GM19455 (cell line): ENCODE results near the gene HYDIN.
"Not testable (repeated sequence)": the region's sequence is repeated elsewhere in the genome, so short reads cannot be mapped to it uniquely, and the experiment has no call there.

Experiments
- ATAC-seq: cut with Tn5 transposase; IDR thresholded peaks from one replicate; pipeline ENCODE4 v1.9.1; 2021; ENCODE audit not compliant: unreplicated experiment

HYDIN gene

GRCh38 chr16:71226229-71227141, 4.0 kb downstream of the HYDIN start:
- no peak for ATAC-seq

- ATAC-seq, result no peak
Measured at GRCh38 chr16:71225145-71225544, 5.4 kb downstream of the HYDIN start.

- no peak for ATAC-seq
Measured at GRCh38 chr16:71218306-71218963, 12.1 kb downstream of the HYDIN start.

GRCh38 chr16:71217506-71217905, 13.0 kb downstream of the HYDIN start:
- no peak for ATAC-seq

GRCh38 chr16:71216714-71217113, 13.8 kb downstream of the HYDIN start:
- no peak for ATAC-seq

GRCh38 chr16:71214746-71215381, 15.7 kb downstream of the HYDIN start:
- ATAC-seq, result no peak

GRCh38 chr16:71205482-71206131, 24.9 kb downstream of the HYDIN start:
- ATAC-seq, result no peak

- no peak for ATAC-seq
Measured at GRCh38 chr16:71203631-71204030, 26.9 kb downstream of the HYDIN start.

GRCh38 chr16:71201556-71201955, 29.0 kb downstream of the HYDIN start:
- no peak for ATAC-seq

GRCh38 chr16:71201054-71201453, 29.5 kb downstream of the HYDIN start:
- ATAC-seq, result no peak

GRCh38 chr16:71198408-71198807, 32.1 kb downstream of the HYDIN start:
- ATAC-seq, result no peak

- ATAC-seq, result no peak
Measured at GRCh38 chr16:71192387-71192786, 38.1 kb downstream of the HYDIN start.

GRCh38 chr16:71188956-71189712, 41.4 kb downstream of the HYDIN start:
- ATAC-seq, result no peak

GRCh38 chr16:71185347-71185746, 45.2 kb downstream of the HYDIN start:
- no peak for ATAC-seq

- no peak for ATAC-seq
Measured at GRCh38 chr16:71179569-71179968, 51.0 kb downstream of the HYDIN start.

GRCh38 chr16:71172481-71173207, 57.9 kb downstream of the HYDIN start:
- no peak for ATAC-seq

GRCh38 chr16:71161007-71161406, 69.5 kb downstream of the HYDIN start:
- not testable (repeated sequence) for ATAC-seq

GRCh38 chr16:71157278-71157677, 73.2 kb downstream of the HYDIN start:
- not testable (repeated sequence) for ATAC-seq

GRCh38 chr16:71153329-71153728, 77.2 kb downstream of the HYDIN start:
- not testable (repeated sequence) for ATAC-seq

GRCh38 chr16:71151654-71152053, 78.9 kb downstream of the HYDIN start:
- not testable (repeated sequence) for ATAC-seq
